Measurements from ENCODE around the gene SDK1.

Gene SDK1

DNA sequence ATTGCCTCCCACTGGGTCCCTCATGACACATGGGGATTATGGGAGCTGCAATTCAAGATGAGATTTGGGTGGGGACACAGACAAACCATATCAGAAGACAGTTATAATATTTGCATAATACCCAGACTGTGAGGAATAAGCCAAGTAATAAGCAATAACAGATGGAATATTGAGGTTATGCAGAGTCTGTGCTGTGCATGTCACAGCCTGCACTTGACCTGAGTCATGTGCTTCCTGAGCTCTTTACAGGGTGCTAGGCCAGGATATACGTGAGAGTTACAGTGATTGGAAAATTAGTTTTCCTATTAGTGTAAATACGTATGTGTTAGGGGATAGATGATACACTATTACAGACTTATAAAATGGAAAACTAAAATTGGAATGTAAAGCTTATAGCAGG is 288.7 kb downstream of the SDK1 start:
- TF ChIP-seq, protein P1, sequence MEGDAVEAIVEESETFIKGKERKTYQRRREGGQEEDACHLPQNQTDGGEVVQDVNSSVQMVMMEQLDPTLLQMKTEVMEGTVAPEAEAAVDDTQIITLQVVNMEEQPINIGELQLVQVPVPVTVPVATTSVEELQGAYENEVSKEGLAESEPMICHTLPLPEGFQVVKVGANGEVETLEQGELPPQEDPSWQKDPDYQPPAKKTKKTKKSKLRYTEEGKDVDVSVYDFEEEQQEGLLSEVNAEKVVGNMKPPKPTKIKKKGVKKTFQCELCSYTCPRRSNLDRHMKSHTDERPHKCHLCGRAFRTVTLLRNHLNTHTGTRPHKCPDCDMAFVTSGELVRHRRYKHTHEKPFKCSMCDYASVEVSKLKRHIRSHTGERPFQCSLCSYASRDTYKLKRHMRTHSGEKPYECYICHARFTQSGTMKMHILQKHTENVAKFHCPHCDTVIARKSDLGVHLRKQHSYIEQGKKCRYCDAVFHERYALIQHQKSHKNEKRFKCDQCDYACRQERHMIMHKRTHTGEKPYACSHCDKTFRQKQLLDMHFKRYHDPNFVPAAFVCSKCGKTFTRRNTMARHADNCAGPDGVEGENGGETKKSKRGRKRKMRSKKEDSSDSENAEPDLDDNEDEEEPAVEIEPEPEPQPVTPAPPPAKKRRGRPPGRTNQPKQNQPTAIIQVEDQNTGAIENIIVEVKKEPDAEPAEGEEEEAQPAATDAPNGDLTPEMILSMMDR (IDR thresholded peaks at IDR 0.05; ENCODE audit: low read depth, low read length), result no peak
- no peak for DNase-seq (ENCODE audit: extremely low read depth, low read depth)

DNA sequence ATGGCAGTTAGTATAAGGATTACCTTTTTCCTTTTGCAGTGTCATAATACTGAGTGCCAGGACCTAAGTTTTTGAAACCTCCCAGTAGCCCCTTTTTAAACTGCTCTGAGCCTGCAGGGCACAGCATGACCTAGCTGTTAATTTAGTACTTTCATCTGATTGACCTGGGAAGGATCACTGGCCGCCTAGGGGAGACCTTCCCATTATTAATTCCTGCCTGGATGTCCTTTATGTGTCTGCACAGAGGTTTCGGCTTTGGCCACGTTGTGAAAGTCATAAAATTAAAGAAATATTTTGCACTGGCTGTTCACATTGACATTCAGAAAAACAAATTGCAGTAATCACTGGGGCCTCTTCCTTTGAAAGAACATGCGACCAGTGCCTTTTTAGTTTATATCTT is 290.2 kb downstream of the SDK1 start:
- TF ChIP-seq, protein P1 (IDR thresholded peaks at IDR 0.05; ENCODE audit: low read depth, low read length), result no peak
- DNase-seq (ENCODE audit: extremely low read depth, low read depth), result no peak

DNA sequence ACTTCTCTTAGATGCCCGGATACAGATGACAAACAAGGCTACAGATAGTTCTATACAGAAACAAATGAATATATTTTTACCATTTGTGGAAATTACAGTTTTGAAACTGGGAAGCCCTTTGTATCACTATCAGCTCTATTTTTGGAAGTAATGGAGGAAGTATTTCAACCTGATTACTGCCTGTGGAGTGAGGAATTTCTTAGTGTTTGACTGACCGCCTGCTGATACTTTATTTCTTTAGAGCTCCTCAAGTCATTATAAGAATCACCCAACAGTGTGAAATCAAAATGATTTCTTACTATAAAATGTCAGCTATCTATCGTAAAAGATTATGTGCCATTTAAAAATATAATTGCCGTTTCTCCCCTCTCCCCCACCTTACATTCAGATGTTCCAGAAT is 290.9 kb downstream of the SDK1 start:
- TF ChIP-seq, protein P1 (IDR thresholded peaks at IDR 0.05; ENCODE audit: low read depth, low read length), result no peak
- DNase-seq (ENCODE audit: extremely low read depth, low read depth), result no peak

DNA sequence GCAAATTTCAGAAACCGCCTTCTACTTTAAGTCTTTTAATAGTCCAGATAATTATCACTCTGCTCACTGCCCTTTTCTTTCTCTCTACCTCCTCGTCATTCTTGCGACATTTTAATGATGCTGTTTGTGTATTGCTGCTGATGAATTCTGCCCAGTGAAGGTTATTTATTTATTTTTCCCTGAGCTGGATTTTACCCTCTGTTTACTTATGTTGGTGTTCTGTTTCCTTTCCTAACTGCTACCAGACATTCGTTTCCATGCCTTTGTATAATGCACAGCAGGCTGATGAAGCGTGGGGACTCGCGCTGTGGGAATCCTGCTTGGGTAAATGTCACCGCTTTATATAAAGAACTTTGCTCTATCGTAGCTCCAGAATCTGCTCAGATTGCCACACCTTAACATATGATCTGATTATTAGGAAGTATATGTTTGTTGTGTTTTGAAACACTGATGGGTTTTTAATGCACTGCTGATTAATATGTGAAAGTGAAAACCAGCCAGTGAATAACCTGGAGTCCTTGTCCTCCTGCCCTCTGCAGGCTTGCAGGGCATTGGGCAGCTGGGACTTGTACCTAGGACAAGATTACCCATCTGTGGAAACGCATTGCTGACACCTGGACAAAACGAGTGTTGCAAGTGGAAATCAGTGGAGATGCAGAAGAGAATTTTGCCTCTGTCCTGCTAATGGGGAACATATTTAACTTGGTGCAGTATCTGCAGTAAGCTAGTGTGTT is 291.5 kb downstream of the SDK1 start:
- TF ChIP-seq, protein P1 (IDR thresholded peaks at IDR 0.05; ENCODE audit: low read depth, low read length), result no peak
- no peak for DNase-seq (ENCODE audit: extremely low read depth, low read depth)

DNA sequence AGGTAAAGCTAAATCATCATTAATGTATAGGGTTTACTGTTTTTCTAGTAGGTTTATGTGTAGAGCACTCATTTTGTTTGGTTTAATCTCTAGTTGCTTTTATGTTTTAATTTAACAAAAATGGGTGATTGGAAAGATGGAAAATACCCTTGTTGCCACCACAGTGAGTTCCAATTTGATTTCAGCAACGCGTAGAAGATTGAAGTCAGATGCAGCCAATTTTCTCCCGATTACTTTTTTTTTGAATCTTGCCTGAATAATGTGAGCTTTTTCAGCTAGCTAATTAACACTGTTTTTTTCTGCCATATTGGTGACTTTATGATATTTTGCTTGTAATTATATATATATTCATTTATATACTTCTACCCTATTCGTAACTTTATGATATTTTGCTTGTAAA is 293.8 kb downstream of the SDK1 start:
- DNase-seq (ENCODE audit: extremely low read depth, low read depth), result no peak
- TF ChIP-seq, protein P1 (IDR thresholded peaks at IDR 0.05; ENCODE audit: low read depth, low read length), result no peak

DNA sequence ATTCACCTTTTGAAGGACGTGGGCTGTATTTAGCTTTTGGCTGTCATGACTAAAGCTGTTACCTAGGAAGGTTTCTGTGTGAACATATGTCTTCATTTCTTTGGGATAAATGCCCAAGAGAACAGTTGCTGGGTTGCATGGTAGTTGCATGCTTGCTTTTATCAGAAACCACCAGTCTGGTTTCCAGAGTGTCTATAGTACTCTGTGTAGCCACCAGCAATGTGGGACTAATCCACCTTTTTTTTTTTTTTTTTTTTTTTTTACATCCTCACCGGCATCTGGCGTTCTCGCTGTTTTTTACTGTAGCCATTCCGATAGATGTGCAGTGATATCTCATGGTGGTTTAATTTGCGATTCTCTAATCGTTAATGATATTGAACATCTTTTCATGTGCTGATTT is 297.8 kb downstream of the SDK1 start:
- DNase-seq (ENCODE audit: extremely low read depth, low read depth), result no peak
- TF ChIP-seq, protein P1 (IDR thresholded peaks at IDR 0.05; ENCODE audit: low read depth, low read length), result no peak

DNA sequence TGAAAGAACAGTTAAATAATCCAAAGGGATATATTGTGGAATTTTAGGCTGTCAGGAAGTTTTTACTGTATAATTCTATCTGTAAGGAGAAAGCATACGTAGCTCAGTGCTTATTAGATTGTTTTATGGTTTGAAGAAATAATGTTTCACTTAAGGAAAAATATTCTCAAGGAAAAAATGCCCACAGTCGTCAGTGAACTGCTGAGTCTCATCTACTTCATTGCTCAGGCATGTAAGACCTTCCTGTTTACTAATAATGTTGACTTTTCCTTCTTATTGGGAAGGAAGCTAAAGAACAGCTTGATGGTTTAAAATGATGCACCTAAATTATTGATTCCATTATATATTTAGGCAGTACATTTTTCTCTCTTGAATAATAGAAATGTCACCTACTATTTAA is 304.2 kb downstream of the SDK1 start:
- DNase-seq (ENCODE audit: extremely low read depth, low read depth), result no peak
- TF ChIP-seq, protein P1 (IDR thresholded peaks at IDR 0.05; ENCODE audit: low read depth, low read length), result no peak
